Measurements from ENCODE around the gene LZTS3. TPM values are rescaled to one million over a fixed set of nuclear protein-coding genes. Genes with fewer than 3 reads are reported as not detected.

The LZTS3 gene
- total RNA-seq, 2 donors from 2014 or later, result 3.1 to 3.5 TPM

DNA sequence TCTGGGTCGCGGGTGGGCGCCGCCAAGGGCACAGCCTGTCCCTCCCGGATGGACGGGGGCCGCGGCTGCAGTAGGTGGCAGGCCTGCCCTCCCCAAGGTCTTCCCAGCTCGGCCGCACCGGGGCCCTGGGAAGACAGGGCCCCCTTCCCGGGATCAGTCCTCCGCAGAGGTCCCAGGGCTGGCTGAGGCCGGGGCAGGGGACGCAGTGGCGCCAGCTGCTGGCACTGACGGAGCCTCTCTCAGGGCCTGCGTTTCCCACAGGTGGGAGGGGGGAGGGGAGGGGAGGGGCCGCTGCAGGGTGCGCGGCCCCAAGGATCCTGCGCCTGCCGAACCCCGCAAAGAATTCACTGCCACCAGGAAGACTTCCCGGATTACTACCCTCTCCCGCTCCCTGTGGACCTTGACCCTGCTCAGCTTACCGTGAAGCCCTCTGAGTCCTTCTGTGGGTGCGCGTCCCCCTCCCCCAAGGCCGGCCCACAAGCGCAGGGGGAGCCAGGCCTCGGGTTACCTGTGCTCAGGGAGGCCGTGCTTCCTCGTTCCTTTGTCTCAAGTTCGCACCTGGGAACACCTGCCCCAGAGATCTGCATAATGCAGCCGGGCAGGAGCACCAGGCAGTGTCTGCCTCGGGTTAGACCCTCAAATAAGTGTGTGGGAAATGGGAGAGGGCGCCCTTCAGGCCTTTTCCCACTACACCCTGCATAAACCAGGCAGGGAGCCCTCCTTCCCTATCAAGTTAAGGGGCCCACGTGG, 5.1 kb downstream of the LZTS3 start:
- DNase-seq (no peak), ATAC-seq (replicated peaks in 1 of 2) (peak in 1 of 2 donors; percentile 24)
- H3K27ac Mint-ChIP-seq, result no peak overlapping the region
- peak overlapping the region; percentile 10 to 43 for H3K4me3 Mint-ChIP-seq
- no peaks in the 10 kb centered on the region for H3K9me3 Mint-ChIP-seq
- H3K27me3 Mint-ChIP-seq (ENCODE audit: low read depth), result peaks cover 25% of the 10 kb centered on the region
- no peaks in the 10 kb centered on the region for H3K36me3 Mint-ChIP-seq (ENCODE audit: insufficient read depth in 2 of 2)
- peaks cover 5% of the 10 kb centered on the region for H3K4me1 Mint-ChIP-seq (ENCODE audit: low read depth)

DNA sequence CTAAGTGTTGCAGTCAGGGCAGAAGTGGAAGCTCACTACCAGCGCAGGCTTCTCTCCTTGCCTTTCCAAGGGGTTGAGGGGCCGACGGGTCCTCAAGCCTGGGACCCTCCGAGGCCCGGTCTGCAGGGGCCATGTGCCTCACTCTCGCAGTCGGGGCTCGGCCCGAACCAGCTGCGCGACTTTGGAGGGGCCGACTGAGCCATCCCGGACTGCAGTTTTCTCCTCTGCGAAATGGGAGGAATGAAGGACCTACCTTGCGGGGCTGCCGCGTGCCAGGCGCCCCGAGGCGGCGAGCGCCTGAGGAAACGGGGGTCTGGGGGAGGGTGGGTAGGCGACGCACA, 5.6 kb downstream of the LZTS3 start:
- H3K27me3 Mint-ChIP-seq (ENCODE audit: low read depth), result peaks cover 25% of the 10 kb centered on the region
- H3K4me1 Mint-ChIP-seq (ENCODE audit: low read depth), result peaks cover 5% of the 10 kb centered on the region
- H3K36me3 Mint-ChIP-seq (ENCODE audit: insufficient read depth in 2 of 2), result no peaks in the 10 kb centered on the region
- H3K9me3 Mint-ChIP-seq, result no peaks in the 10 kb centered on the region
- peak overlapping the region in 1 of 2 donors; percentile 7 for H3K4me3 Mint-ChIP-seq
- H3K27ac Mint-ChIP-seq, result no peak overlapping the region
- ATAC-seq (replicated peaks in 1 of 2) (no peak), DNase-seq (no peak)

GRCh38 chr20:3166913-3167342, 6.4 kb downstream of the LZTS3 start:
- Mint-ChIP-seq H3K4me3 (no peak overlapping the region), H3K27ac (no peak overlapping the region), H3K9me3 (no peaks in the 10 kb centered on the region), H3K36me3 (ENCODE audit: insufficient read depth in 2 of 2) (no peaks in the 10 kb centered on the region), H3K27me3 (ENCODE audit: low read depth) (peaks cover 18% of the 10 kb centered on the region), H3K4me1 (ENCODE audit: low read depth) (no peaks in the 10 kb centered on the region)
- ATAC-seq (replicated peaks in 1 of 2), result no peak
- no peak for DNase-seq

DNA sequence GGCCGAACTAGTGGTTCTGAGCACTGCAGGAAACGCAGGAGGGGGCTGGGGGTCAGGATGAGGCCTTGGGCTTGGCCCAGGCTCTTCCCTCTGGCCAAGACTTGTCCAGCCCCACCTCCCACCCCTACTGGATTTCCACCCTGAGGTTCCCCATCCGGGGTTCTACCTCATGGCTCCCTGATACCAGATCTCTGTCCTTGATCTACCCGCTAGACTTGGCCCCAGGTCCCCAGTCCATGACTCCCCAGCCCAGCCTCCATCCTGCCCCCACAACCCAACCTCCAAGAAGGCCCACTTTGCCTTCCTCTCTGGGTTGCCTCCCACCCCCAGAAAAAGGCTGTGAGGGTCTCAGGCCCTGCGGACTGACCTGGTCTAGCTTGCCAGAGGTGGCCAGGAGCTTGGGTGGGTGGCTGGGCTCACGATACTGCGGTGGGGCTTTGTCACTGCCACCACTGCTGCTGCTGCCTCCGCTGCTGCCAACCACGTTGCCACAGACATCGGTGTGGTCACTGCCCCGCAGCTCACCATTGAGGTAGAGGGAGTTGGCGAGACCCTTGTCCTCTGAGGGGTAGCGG, 6.9 kb downstream of the LZTS3 start:
- no peaks in the 10 kb centered on the region for H3K4me1 Mint-ChIP-seq (ENCODE audit: low read depth)
- DNase-seq (no peak), ATAC-seq (replicated peaks in 1 of 2) (no peak)
- H3K27me3 Mint-ChIP-seq (ENCODE audit: low read depth), result peaks cover 15% of the 10 kb centered on the region
- no peaks in the 10 kb centered on the region for H3K36me3 Mint-ChIP-seq (ENCODE audit: insufficient read depth in 2 of 2)
- H3K4me3 Mint-ChIP-seq, result no peak overlapping the region
- no peaks in the 10 kb centered on the region for H3K9me3 Mint-ChIP-seq
- no peak overlapping the region for H3K27ac Mint-ChIP-seq

DNA sequence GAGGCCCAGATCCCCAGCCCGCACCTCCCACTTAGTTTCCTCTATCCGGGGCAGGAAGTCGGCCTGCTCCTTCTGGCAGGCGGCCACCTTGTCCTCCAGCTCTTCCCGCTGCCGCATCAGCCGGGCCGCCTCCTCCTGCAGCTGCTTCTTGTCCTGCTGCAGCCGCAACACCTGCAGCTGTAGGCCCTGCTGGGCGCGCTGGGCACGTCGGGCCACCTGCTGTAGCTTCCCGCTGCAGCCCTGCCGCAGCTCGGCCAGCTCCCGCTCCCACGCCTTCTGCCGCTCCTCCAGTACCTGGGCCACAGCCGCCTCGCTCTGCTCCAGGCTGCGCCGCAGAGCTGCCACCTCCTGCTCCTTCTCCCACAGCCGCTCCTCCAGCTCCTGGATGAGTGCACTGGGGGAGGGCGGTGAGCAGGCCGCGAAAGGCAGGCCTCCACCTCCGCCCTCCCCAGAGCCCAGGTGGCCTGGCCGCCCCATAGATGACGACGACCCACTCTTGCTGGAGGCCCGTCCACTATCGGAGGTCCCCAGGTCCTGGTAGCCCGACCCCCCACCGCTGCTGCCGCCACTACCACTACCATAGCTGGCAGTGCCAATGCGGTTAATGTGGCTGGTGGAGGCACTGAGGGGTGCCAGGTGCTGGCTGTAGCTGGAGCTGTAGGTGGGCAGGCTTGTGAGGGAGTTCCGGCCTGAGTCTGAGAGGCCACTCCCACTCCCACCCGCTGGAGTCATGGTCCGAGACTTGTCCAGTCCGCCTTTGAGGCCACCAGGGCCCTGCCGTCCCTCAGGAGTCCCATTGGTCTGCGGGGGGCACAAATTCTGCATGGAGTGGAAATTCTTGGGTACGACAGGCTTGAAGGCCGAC, 7.6 kb downstream of the LZTS3 start:
- Mint-ChIP-seq H3K36me3 (ENCODE audit: insufficient read depth in 2 of 2) (no peaks in the 10 kb centered on the region), H3K27ac (no peak overlapping the region), H3K4me1 (ENCODE audit: low read depth) (no peaks in the 10 kb centered on the region), H3K4me3 (peak overlapping the region in 1 of 2 donors; percentile 12), H3K9me3 (no peaks in the 10 kb centered on the region), H3K27me3 (ENCODE audit: low read depth) (peaks cover 15% of the 10 kb centered on the region)
- DNase-seq, result no peak
- no peak for ATAC-seq (replicated peaks in 1 of 2)

DNA sequence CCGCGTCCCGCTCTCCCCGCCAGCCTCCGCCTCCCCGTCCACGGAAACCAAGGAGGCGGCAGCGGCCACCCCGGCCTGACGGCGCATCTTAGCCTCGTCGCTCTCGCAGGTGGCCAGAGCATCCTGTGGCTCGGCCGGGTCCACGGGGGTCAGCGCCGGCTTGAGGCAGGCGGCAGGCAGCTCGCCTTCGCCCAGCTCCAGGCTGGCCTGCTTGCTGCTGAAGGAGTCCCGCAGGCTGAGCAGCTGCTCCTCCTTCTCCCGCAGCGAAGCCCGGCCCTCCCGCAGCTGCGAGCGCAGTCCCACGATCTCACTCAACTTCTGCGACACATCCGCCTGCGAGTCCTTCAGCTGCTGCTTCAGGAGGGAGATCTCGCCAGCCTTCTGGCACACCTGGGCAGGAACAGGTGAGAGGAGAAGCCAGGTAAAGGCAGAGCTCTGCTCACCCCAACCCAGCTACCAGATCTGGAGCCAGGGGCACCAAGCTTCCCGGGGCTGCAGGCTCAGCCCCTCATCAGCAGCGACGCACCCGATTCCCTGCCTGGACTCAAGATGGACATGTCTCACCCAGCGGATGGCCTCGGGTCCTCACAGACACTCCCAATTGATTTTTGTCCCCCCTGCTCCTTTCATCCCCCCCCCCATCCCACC, 8.5 kb downstream of the LZTS3 start:
- H3K9me3 Mint-ChIP-seq, result no peaks in the 10 kb centered on the region
- no peaks in the 10 kb centered on the region for H3K36me3 Mint-ChIP-seq (ENCODE audit: insufficient read depth in 2 of 2)
- H3K27ac Mint-ChIP-seq, result no peak overlapping the region
- DNase-seq, result no peak
- ATAC-seq (replicated peaks in 1 of 2), result no peak
- H3K4me3 Mint-ChIP-seq, result no peak overlapping the region
- peaks cover 2% of the 10 kb centered on the region for H3K4me1 Mint-ChIP-seq (ENCODE audit: low read depth)
- H3K27me3 Mint-ChIP-seq (ENCODE audit: low read depth), result peaks cover 15% of the 10 kb centered on the region

DNA sequence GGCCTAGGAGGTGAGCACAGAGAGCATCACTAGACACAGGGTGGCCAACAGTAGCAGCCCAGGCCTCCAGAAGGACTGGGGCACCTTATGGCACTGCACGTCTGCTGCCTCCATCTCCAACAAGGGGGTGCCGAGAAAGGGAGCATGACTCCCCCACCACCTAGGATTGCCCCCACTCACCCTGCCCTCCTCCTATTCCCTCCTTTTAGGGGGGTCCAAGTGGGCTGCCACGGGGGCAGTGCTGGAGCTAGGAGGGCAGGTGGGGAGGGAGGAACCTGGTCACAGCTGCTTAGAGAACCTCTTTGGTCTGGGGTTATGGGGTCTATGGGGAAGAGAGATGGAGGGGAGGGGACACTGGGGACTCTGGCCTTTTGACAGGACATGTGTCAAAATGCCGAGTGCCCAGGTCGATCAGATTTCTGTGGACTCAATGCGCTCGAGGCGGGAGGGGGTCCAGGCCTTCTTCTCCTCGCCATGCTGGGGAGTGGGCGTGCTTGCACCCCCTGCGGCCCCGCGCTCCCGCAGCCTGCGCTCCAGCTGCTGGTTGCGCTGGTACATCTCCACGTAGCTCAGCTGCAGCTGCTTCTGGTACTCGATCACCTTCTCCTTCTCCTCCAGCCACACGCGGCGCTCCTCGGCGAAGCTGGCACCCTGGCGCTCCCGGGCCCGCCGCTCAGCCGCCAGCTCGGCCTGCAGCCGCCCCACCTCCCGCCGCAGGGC, 9.1 kb downstream of the LZTS3 start:
- peaks cover 1 to 3% of the 10 kb centered on the region in 2 donors for H3K36me3 Mint-ChIP-seq (ENCODE audit: insufficient read depth in 2 of 2)

DNA sequence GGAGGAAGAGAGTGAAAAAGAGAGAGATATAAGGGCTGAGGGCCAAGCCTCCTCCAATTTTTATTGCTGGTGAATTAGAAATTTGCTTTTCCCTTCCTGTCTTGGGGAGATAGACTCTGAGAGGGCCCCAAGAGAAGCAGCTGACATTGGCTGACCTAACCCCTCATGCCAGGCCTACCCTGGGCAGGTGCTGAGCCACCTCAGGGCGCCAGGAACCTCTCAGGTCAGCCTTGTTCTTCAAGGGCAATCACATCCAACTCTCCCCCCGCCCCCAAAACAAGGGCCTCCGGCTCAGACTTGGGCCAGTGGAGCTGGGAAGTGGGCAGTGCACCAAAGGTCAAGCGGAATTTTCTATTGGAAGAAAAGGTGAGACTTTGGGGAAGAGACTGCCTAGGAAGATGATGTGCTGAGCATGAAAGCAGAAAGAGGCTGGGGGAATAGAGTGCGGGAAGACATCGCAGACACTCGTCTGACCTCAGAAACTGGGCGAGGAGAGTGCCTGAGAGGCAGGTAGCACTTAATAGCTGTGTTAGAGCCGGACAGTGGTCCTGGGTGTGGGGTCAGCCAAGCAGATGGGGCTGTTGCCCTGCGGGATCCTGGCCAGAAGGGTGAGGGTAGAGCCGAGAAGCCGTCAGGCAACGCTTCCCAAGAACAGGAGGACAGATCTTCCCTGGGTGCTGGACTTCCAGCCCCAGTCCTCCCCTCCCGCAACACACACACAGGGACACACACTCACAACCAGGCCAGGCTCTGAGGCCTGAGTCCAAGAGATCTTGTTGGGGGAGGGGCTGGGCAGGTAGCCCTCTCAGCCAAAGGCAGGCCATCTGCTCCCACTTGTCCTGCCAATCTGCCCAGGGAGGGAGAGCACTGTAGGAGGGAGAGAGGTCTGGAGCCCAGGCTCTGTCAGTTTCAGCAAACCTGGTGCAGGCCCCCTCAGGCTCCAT, 10.0 kb downstream of the LZTS3 start:
- ATAC-seq (replicated peaks in 1 of 2), result no peak
- H3K36me3 Mint-ChIP-seq (ENCODE audit: insufficient read depth in 2 of 2), result peaks cover 3 to 6% of the 10 kb centered on the region in 2 donors
- peaks cover 1% of the 10 kb centered on the region for H3K27me3 Mint-ChIP-seq (ENCODE audit: low read depth)
- no peak overlapping the region for H3K27ac Mint-ChIP-seq
- H3K4me3 Mint-ChIP-seq, result no peak overlapping the region
- H3K9me3 Mint-ChIP-seq, result no peaks in the 10 kb centered on the region
- peaks cover 10% of the 10 kb centered on the region for H3K4me1 Mint-ChIP-seq (ENCODE audit: low read depth)
- no peak for DNase-seq

More for the DNA sequence above, 9.1 kb downstream of the LZTS3 start:
- Mint-ChIP-seq H3K4me1 (ENCODE audit: low read depth) (peaks cover 4% of the 10 kb centered on the region), H3K9me3 (no peaks in the 10 kb centered on the region), H3K4me3 (no peak overlapping the region), H3K27me3 (ENCODE audit: low read depth) (peaks cover 10% of the 10 kb centered on the region), H3K27ac (no peak overlapping the region)
- ATAC-seq (replicated peaks in 1 of 2) (no peak), DNase-seq (no peak)

DNA sequence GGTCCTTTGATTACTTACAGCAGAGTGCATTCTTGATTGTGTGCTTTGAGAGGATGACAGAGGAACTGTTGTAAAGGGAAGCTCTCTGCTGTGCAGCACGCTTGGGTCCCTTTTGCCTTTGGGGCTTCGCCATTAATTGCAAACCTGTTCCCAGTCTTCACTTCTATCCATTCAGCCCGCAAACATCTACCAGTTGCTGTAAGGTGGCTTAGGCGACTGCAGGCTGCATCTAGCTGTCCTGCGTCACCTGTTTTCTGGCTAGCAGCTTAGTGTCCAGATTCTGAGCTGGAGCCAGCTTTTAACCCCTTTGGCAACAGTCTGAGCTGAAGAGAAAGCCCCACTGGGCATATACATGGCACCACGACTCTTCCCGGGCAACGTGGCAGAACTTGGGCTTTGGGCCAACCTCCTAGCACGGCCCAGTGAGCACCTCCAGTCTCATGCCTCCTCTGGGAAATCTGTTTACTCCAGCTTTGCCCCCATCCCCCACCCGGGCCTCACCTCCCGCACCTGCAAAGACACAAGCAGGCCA, 11.2 kb downstream of the LZTS3 start:
- ATAC-seq (replicated peaks in 1 of 2) (no peak), DNase-seq (no peak)
- Mint-ChIP-seq H3K36me3 (ENCODE audit: insufficient read depth in 2 of 2) (peaks cover 3 to 6% of the 10 kb centered on the region in 2 donors), H3K27me3 (ENCODE audit: low read depth) (no peaks in the 10 kb centered on the region), H3K4me3 (no peak overlapping the region), H3K27ac (no peak overlapping the region), H3K9me3 (no peaks in the 10 kb centered on the region), H3K4me1 (ENCODE audit: low read depth) (peaks cover 22% of the 10 kb centered on the region)

- Mint-ChIP-seq H3K9me3 (no peaks in the 10 kb centered on the region), H3K27me3 (ENCODE audit: low read depth) (no peaks in the 10 kb centered on the region), H3K4me3 (no peak overlapping the region), H3K27ac (no peak overlapping the region), H3K36me3 (ENCODE audit: insufficient read depth in 2 of 2) (peaks cover 3 to 6% of the 10 kb centered on the region in 2 donors), H3K4me1 (ENCODE audit: low read depth) (peaks cover 28% of the 10 kb centered on the region)
- ATAC-seq (replicated peaks in 1 of 2), result no peak
- DNase-seq, result no peak
Measured at GRCh38 chr20:3161316-3162079, 11.9 kb downstream of the LZTS3 start.

DNA sequence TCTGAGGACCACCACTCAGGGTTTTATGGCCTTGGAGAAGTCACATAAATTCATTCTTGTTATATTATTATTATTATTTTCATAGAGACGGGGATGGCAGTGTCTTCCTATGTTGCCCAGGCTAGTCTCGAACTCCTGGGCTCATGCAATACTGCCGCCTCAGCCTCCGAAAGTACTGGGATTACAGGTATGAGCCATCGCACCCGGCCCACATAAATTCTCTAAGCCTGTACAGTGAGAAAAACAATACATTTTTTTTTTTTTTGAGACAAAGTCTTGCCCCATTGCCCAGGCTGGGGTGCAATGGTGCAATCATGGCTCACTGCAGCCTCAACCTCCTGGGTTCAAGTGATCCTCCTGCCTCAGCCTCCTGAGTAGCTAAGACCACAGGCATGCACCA, 12.9 kb downstream of the LZTS3 start:
- H3K4me1 Mint-ChIP-seq (ENCODE audit: low read depth), result peaks cover 39% of the 10 kb centered on the region
- H3K27me3 Mint-ChIP-seq (ENCODE audit: low read depth), result no peaks in the 10 kb centered on the region
- H3K27ac Mint-ChIP-seq, result no peak overlapping the region
- no peaks in the 10 kb centered on the region for H3K9me3 Mint-ChIP-seq
- peak overlapping the region in 1 of 2 donors; percentile 8 for H3K4me3 Mint-ChIP-seq
- ATAC-seq (replicated peaks in 1 of 2) (no peak), DNase-seq (no peak)
- H3K36me3 Mint-ChIP-seq (ENCODE audit: insufficient read depth in 2 of 2), result peaks cover 6 to 10% of the 10 kb centered on the region in 2 donors

Measured in activated T-cell treated with anti-CD3 and anti-CD28 coated beads, Interleukin-2, amount 50 U/mL, for 72 hours (primary cell).